Lower leg skin (tissue), 3 donors: ENCODE data around the gene GRIK5.

Source experiments
- CTCF ChIP-seq, 3 donors: fragments of 450-650 bp; IDR thresholded peaks; one replicate each; pipeline ENCODE4 v1.5.1; 2016; ENCODE audit warnings: antibody characterized with exemption in 3 of 3, mild to moderate bottlenecking in 3 of 3, moderate library complexity in 2 of 3
- POLR2A ChIP-seq, 2 donors: fragments of 450-650 bp; IDR thresholded peaks; one replicate each; pipeline ENCODE4 v1.6.1; 2016 to 2017; ENCODE audit warnings: antibody characterized with exemption in 2 of 2, mild to moderate bottlenecking in 1 of 2, moderate library complexity in 1 of 2

GRCh38 chr19:42052241-42052863, 17.7 kb downstream of the GRIK5 start:
- TF ChIP-seq CTCF (IDR thresholded peaks at IDR 0.05) (no peak), POLR2A (IDR thresholded peaks at IDR 0.05) (no peak)
